WTC11 (cell line): ENCODE measurements around the gene WNT3. TPM values are rescaled to one million over a fixed set of nuclear protein-coding genes. Genes with fewer than 3 reads are reported as not detected.
A peak's percentile ranks its signal among the peaks of the same experiment; 100 is the strongest.

Experiments used
- ATAC-seq: fragments of 200-7000 bp; cut with Tn5 transposase; 2 replicates; pipeline ENCODE4 v1.10.0; 2021; ENCODE audit warnings: mild to moderate bottlenecking, moderate library complexity
- CTCF ChIA-PET: fragments of 300-600 bp; sonication (Branson Sonifier 250); formaldehyde crosslinking; loops from one replicate; lab custom pipeline; 2021; ENCODE audit warnings: antibody characterized with exemption; lab: Charles Lee
- POLR2A ChIA-PET: fragments of 350-600 bp; sonication (Branson Sonifier 250); formaldehyde crosslinking; loops from one replicate; lab custom pipeline; 2021; ENCODE audit warnings: antibody characterized with exemption; lab: Charles Lee
- DNase-seq: peaks from one replicate; pipeline ENCODE4 v3.0.0; 2021; ENCODE audit warnings: low spot score
- H3K27ac Mint-ChIP-seq: 2 replicates; pipeline ENCODE4 v1.8.0; 2021; ENCODE audit warnings: mixed read lengths
- H3K27me3 Mint-ChIP-seq: 2 replicates; pipeline ENCODE4 v1.8.0; 2021; ENCODE audit warnings: low read depth, mild to moderate bottlenecking, moderate library complexity, mixed read lengths
- H3K36me3 Mint-ChIP-seq: 2 replicates; pipeline ENCODE4 v1.8.0; 2021; ENCODE audit warnings: mixed read lengths
- H3K4me1 Mint-ChIP-seq: 2 replicates; pipeline ENCODE4 v1.8.0; 2022; ENCODE audit warnings: mixed read lengths
- H3K4me3 Mint-ChIP-seq: 2 replicates; pipeline ENCODE4 v1.8.0; 2021; ENCODE audit warnings: mild to moderate bottlenecking, moderate library complexity, mixed read lengths
- H3K9me3 Mint-ChIP-seq: 2 replicates; pipeline ENCODE4 v1.8.0; 2021; ENCODE audit warnings: mixed read lengths
- ATF1 ChIP-seq: sonication (generic); formaldehyde crosslinking; IDR thresholded peaks from 2 replicates; pipeline ENCODE4 v1.8.1; 2023; ENCODE audit warnings: mild to moderate bottlenecking, moderate library complexity, missing genetic modification reagents
- CREB1 ChIP-seq: sonication (generic); formaldehyde crosslinking; IDR thresholded peaks from 2 replicates; pipeline ENCODE4 v1.8.0; 2023; ENCODE audit warnings: mild to moderate bottlenecking, missing genetic modification reagents
- ELF4 ChIP-seq: sonication (generic); formaldehyde crosslinking; IDR thresholded peaks from 2 replicates; pipeline ENCODE4 v1.8.1; 2022; ENCODE audit warnings: low read depth, mild to moderate bottlenecking, moderate library complexity, missing genetic modification reagents
- ERG ChIP-seq: fragments of 250-450 bp; sonication (Bioruptor Pico); IDR thresholded peaks from 2 replicates; pipeline ENCODE4 v1.8.0; 2021; ENCODE audit warnings: mild to moderate bottlenecking
- FOXJ3 ChIP-seq: sonication (generic); formaldehyde crosslinking; IDR thresholded peaks from 2 replicates; pipeline ENCODE4 v1.9.0; 2021; ENCODE audit warnings: missing genetic modification reagents, mild to moderate bottlenecking, borderline replicate concordance
- FOXK1 ChIP-seq: sonication (generic); formaldehyde crosslinking; IDR thresholded peaks from 2 replicates; pipeline ENCODE4 v1.8.0; 2022; ENCODE audit warnings: mild to moderate bottlenecking, moderate library complexity, missing genetic modification reagents
- MXD4 ChIP-seq: fragments of 250-450 bp; sonication (Bioruptor Pico); IDR thresholded peaks from 2 replicates; pipeline ENCODE4 v1.8.0; 2021; ENCODE audit warnings: mild to moderate bottlenecking, moderate library complexity, borderline replicate concordance
- MYBL2 ChIP-seq: sonication (generic); formaldehyde crosslinking; IDR thresholded peaks from 2 replicates; pipeline ENCODE4 v1.8.1; 2023; ENCODE audit warnings: mild to moderate bottlenecking, moderate library complexity, missing genetic modification reagents
- NR1H2 ChIP-seq: sonication (generic); formaldehyde crosslinking; IDR thresholded peaks from 2 replicates; pipeline ENCODE4 v1.9.0; 2021; ENCODE audit warnings: mild to moderate bottlenecking, moderate library complexity, missing genetic modification reagents
- RELA ChIP-seq: sonication (generic); formaldehyde crosslinking; IDR thresholded peaks from 2 replicates; pipeline ENCODE4 v1.8.1; 2022; ENCODE audit warnings: missing genetic modification reagents, mild to moderate bottlenecking, borderline replicate concordance
- RORB ChIP-seq: fragments of 250-450 bp; sonication (Bioruptor Pico); IDR thresholded peaks from 2 replicates; pipeline ENCODE4 v1.9.0; 2021; ENCODE audit warnings: mild to moderate bottlenecking
- TEAD1 ChIP-seq: sonication (generic); formaldehyde crosslinking; IDR thresholded peaks from 2 replicates; pipeline ENCODE4 v1.8.0; 2022; ENCODE audit warnings: mild to moderate bottlenecking, missing genetic modification reagents
- ZMAT4 ChIP-seq: fragments of 250-450 bp; sonication (Bioruptor Pico); IDR thresholded peaks from 2 replicates; pipeline ENCODE4 v1.9.0; 2021; ENCODE audit warnings: mild to moderate bottlenecking
- total RNA-seq: library from RNA; stranded (reverse); gene quantifications from 3 replicates; pipeline ENCODE4 v1.2.3, GENCODE V29; 2021
- TF ChIP-seq, protein P1 (sequence below): sonication (generic); formaldehyde crosslinking; IDR thresholded peaks from 2 replicates; pipeline ENCODE4 v1.8.0; 2023; ENCODE audit warnings: missing genetic modification reagents, mild to moderate bottlenecking, borderline replicate concordance
- TF ChIP-seq, protein P2 (sequence below): sonication (generic); formaldehyde crosslinking; IDR thresholded peaks from 2 replicates; pipeline ENCODE4 v1.8.0; 2022; ENCODE audit warnings: missing genetic modification reagents
- TF ChIP-seq, protein P3 (sequence below): sonication (generic); formaldehyde crosslinking; IDR thresholded peaks from 2 replicates; pipeline ENCODE4 v1.8.0; 2022; ENCODE audit warnings: mild to moderate bottlenecking, missing genetic modification reagents

WNT3 gene
- total RNA-seq, 1 experiment from 2014 or later = 14.1 TPM

- TF ChIP-seq, protein P1, sequence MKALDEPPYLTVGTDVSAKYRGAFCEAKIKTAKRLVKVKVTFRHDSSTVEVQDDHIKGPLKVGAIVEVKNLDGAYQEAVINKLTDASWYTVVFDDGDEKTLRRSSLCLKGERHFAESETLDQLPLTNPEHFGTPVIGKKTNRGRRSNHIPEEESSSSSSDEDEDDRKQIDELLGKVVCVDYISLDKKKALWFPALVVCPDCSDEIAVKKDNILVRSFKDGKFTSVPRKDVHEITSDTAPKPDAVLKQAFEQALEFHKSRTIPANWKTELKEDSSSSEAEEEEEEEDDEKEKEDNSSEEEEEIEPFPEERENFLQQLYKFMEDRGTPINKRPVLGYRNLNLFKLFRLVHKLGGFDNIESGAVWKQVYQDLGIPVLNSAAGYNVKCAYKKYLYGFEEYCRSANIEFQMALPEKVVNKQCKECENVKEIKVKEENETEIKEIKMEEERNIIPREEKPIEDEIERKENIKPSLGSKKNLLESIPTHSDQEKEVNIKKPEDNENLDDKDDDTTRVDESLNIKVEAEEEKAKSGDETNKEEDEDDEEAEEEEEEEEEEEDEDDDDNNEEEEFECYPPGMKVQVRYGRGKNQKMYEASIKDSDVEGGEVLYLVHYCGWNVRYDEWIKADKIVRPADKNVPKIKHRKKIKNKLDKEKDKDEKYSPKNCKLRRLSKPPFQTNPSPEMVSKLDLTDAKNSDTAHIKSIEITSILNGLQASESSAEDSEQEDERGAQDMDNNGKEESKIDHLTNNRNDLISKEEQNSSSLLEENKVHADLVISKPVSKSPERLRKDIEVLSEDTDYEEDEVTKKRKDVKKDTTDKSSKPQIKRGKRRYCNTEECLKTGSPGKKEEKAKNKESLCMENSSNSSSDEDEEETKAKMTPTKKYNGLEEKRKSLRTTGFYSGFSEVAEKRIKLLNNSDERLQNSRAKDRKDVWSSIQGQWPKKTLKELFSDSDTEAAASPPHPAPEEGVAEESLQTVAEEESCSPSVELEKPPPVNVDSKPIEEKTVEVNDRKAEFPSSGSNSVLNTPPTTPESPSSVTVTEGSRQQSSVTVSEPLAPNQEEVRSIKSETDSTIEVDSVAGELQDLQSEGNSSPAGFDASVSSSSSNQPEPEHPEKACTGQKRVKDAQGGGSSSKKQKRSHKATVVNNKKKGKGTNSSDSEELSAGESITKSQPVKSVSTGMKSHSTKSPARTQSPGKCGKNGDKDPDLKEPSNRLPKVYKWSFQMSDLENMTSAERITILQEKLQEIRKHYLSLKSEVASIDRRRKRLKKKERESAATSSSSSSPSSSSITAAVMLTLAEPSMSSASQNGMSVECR (CRISPR knock-in tag) = no peak
- TF ChIP-seq ZMAT4 (CRISPR knock-in tag) (no peak), TEAD1 (CRISPR knock-in tag) (no peak), CREB1 (CRISPR knock-in tag) (no peak), MXD4 (no peak), ERG (CRISPR knock-in tag) (no peak), MYBL2 (CRISPR knock-in tag) (no peak), ELF4 (CRISPR knock-in tag) (no peak), NR1H2 (no peak), RELA (CRISPR knock-in tag) (no peak), ATF1 (CRISPR knock-in tag) (no peak), RORB (no peak), FOXJ3 (no peak), FOXK1 (no peak)
- TF ChIP-seq, protein P2, sequence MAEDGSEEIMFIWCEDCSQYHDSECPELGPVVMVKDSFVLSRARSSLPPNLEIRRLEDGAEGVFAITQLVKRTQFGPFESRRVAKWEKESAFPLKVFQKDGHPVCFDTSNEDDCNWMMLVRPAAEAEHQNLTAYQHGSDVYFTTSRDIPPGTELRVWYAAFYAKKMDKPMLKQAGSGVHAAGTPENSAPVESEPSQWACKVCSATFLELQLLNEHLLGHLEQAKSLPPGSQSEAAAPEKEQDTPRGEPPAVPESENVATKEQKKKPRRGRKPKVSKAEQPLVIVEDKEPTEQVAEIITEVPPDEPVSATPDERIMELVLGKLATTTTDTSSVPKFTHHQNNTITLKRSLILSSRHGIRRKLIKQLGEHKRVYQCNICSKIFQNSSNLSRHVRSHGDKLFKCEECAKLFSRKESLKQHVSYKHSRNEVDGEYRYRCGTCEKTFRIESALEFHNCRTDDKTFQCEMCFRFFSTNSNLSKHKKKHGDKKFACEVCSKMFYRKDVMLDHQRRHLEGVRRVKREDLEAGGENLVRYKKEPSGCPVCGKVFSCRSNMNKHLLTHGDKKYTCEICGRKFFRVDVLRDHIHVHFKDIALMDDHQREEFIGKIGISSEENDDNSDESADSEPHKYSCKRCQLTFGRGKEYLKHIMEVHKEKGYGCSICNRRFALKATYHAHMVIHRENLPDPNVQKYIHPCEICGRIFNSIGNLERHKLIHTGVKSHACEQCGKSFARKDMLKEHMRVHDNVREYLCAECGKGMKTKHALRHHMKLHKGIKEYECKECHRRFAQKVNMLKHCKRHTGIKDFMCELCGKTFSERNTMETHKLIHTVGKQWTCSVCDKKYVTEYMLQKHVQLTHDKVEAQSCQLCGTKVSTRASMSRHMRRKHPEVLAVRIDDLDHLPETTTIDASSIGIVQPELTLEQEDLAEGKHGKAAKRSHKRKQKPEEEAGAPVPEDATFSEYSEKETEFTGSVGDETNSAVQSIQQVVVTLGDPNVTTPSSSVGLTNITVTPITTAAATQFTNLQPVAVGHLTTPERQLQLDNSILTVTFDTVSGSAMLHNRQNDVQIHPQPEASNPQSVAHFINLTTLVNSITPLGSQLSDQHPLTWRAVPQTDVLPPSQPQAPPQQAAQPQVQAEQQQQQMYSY (CRISPR knock-in tag) = no peak
Measured at GRCh38 chr17:46800573-46800972, 17.9 kb downstream of the WNT3 start (continued).

DNA sequence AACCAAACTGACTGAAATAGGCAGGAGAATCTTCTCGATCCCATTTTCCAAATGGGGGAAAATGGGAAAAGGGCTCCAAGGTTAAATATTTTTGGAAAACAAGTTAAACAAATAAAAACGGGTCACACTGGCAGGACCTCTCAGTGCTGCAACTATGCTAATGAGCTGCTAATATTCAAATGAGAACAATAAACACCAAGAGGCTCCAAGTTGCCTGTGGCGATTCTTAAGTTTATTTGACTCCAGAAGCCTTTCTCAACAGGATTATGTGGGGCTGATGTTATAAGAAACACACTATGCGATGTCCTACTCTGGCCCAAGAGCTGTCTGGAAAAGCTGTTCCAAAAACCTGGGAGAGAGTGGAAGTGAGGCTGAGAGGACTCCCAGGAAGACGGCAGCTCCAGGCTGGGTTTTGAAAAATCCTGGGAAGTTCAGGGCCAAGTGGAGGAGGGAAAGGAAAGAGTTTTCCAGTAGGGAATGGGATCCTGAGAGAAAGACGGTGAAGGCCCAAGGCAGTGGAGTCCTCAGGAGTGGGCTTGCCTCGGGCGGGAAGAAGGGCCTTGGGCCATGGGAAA is 21.4 kb downstream of the WNT3 start:
- H3K4me1 Mint-ChIP-seq = peaks cover 12% of the 10 kb centered on the region
- no peak overlapping the region for H3K4me3 Mint-ChIP-seq
- 0 out of 2 replicates have a peak, but pooled peaks cover 3% of the 10 kb centered on the region for H3K36me3 Mint-ChIP-seq
- no peak for DNase-seq
- peak overlapping the region; percentile 55 for H3K27ac Mint-ChIP-seq
- no peak for ATAC-seq
- CTCF ChIA-PET = interaction anchor here (0.8 to 1.1 kb wide), 2 partner anchors 25 to 45 kb away, joined by 3 read pairs; no protein-coding TSS in a partner anchor
- H3K27me3 Mint-ChIP-seq = peaks cover 3% of the 10 kb centered on the region
- TF ChIP-seq, protein P2 (CRISPR knock-in tag) = peak; percentile 77
- TF ChIP-seq, protein P3, sequence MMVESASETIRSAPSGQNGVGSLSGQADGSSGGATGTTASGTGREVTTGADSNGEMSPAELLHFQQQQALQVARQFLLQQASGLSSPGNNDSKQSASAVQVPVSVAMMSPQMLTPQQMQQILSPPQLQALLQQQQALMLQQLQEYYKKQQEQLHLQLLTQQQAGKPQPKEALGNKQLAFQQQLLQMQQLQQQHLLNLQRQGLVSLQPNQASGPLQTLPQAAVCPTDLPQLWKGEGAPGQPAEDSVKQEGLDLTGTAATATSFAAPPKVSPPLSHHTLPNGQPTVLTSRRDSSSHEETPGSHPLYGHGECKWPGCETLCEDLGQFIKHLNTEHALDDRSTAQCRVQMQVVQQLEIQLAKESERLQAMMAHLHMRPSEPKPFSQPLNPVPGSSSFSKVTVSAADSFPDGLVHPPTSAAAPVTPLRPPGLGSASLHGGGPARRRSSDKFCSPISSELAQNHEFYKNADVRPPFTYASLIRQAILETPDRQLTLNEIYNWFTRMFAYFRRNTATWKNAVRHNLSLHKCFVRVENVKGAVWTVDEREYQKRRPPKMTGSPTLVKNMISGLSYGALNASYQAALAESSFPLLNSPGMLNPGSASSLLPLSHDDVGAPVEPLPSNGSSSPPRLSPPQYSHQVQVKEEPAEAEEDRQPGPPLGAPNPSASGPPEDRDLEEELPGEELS (CRISPR knock-in tag) = no peak
- POLR2A ChIA-PET = no interaction called here
- no peaks in the 10 kb centered on the region for H3K9me3 Mint-ChIP-seq
